Retinal pigment epithelial cell (primary cell): Measurements from ENCODE around the gene CACNA2D3.

ENCODE experiments used
- DNase-seq: peaks from one replicate; pipeline ENCODE4 v3.0.0-alpha.2; 2010; ENCODE audit warnings: low read depth
- H3K4me3 ChIP-seq: 2 replicates; pipeline ENCODE4 v1.5.1; 2011; ENCODE audit warnings: mild to moderate bottlenecking, low read length, control low read depth, moderate library complexity
- TF ChIP-seq, protein P1 (sequence below): conservative IDR thresholded peaks from 2 replicates; pipeline ENCODE4 v1.5.1; 2011; ENCODE audit warnings: low read depth, low read length, control low read depth, inconsistent platforms

CACNA2D3 gene

DNA sequence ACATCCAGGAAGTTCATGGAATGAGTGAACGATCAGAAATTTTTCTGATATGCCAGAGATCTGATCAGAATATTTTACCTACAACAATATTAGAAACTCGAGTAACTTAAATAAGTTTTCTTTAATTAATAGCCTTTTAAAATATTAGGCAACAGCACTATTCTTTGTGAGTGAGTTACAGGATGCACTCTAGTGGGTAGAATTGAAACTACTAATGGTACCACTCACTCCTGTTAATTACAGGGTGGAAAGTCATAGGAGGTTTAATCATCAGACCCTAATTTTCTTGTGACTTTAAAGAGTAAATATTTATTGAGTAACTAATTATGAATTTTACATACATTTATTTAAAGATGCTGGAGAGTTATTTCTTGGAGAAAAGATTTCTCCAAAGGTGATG, 217.3 kb downstream of the CACNA2D3 start:
- TF ChIP-seq, protein P1, sequence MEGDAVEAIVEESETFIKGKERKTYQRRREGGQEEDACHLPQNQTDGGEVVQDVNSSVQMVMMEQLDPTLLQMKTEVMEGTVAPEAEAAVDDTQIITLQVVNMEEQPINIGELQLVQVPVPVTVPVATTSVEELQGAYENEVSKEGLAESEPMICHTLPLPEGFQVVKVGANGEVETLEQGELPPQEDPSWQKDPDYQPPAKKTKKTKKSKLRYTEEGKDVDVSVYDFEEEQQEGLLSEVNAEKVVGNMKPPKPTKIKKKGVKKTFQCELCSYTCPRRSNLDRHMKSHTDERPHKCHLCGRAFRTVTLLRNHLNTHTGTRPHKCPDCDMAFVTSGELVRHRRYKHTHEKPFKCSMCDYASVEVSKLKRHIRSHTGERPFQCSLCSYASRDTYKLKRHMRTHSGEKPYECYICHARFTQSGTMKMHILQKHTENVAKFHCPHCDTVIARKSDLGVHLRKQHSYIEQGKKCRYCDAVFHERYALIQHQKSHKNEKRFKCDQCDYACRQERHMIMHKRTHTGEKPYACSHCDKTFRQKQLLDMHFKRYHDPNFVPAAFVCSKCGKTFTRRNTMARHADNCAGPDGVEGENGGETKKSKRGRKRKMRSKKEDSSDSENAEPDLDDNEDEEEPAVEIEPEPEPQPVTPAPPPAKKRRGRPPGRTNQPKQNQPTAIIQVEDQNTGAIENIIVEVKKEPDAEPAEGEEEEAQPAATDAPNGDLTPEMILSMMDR, result no peak

DNA sequence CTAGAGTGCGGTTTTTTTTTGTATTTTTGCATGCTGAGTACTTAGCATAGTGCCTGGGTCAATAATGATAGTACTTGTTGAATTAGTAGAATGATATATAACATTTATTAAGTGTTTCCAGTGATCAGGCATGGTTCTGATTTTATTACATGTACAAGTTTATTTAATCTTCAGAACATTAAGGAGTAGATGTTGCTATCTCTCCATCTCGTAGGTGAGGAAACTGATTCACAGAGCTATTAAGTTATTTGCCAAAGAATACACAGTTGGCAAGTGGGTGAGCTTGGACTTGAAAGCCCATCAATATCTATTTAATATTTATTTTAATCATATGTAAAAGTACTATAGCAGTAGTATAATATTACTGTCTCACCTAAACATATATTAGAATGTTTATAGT, 219.5 kb downstream of the CACNA2D3 start:
- TF ChIP-seq, protein P1, result no peak
- DNase-seq, result no peak
- H3K4me3 ChIP-seq, result no peak overlapping the region

More for the DNA sequence above, 217.3 kb downstream of the CACNA2D3 start:
- no peak overlapping the region for H3K4me3 ChIP-seq
- no peak for DNase-seq

DNA sequence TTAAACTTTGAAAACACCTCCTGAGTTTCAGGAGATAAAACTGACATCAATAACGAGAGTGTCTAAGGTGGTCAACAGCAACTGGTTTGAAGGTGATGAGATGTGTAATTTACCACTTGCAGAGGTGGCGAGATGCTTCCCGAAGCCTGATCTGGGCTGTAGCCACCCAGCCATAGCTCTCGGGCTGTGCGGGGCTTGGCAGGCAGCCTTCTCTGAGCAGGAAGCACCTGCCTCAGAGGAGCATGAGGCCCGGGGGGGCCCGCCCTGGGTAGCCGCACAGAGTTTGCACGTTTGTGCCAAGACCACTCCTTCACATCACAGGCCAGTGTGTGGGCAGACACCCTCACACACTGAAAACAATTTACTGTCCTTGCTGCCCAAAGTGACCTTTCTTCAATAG, 220.3 kb downstream of the CACNA2D3 start:
- DNase-seq, result no peak
- H3K4me3 ChIP-seq, result no peak overlapping the region
- TF ChIP-seq, protein P1, result no peak

DNA sequence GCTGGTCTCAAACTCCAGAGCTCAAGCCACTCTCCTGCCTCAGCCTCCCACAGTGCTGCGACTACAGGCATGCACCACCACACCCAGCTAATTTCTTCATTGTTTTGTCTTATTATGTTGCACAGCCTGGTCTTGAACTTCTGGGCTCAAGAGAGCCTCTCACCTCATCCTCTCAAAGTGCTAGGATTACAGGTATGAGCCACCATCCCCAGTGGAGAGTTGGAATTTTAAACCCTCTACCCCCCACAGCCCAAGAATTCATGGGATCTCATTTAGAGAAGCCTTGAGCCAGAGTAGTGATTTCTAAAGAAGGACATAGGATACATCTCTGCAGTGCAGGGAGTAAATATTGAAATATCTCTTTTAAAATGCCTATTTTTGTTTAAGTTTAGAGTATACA, 221.1 kb downstream of the CACNA2D3 start:
- H3K4me3 ChIP-seq, result no peak overlapping the region
- DNase-seq, result no peak
- TF ChIP-seq, protein P1, result no peak

DNA sequence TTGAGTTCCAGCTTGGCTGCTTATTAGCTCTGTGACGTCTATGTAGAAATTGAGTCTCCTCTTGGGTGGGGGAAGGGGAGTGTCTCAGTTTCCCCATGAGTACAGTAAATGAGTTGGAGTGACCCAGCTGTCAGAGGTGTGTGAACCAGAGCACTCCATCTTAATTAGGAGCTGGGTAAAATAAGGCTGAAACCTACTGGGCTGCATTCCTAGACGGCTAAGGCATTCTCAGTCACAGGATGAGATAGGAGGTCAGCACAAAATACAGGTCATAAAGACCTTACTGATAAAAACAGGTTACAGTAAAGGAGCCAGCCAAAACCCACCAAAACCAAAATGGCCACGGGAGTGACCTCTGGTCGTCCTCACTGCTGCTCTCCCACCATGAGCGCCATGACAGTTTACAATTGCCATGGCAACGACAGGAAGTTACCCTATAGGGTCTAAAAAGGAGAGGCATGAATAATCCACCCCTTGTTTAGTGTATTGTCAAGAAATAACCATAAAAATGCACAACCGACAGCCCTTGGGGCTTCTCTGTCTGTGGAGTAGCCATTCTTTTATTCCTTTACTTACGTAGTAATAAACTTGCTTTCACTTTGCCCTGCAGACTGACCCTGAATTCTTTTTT, 222.4 kb downstream of the CACNA2D3 start:
- H3K4me3 ChIP-seq, result no peak overlapping the region
- no peak for DNase-seq
- TF ChIP-seq, protein P1, result no peak

DNA sequence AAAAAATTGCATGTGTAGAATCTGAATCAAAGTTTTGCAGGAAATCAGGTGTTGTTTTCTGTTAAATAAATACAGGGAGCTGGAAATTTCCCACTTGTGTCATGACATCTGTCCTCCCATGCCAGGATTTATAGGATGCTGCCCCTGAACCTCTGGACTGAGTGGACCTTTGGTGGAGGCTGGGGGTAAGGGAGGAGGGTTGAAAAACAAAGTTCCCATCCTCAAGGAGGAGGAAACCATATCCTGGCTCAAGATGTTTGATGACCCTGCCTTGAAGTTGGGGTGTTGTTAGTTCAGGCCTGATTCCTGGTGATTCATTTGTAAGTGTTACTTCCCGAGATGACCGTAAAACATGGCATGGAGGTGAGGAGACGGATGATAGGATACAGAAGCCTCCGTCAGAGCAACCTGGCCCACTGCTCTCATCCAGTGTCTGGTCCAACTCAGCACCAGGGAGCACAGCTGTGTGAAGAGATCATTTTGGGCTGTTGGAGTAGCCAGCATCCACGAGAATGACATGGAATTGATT, 223.6 kb downstream of the CACNA2D3 start:
- TF ChIP-seq, protein P1, result no peak
- no peak overlapping the region for H3K4me3 ChIP-seq
- no peak for DNase-seq

DNA sequence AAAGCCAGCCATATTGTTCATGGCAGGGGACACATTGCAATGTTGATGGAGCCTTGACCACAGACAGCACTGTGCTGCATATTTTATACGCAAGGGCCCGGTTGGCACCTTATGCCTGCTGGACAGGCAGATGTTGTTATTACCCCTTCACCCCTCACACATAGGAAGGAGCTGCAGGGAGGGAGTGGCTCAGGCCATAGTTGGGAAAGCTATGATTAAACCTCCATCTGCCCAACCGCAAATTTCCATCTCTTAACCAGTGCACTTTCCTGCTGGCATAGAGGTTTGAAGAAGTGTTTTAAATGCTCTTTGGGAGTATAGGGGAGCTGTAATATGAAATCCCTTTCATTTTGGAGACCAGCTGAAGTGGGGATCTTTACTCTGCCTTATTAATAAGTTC, 224.7 kb downstream of the CACNA2D3 start:
- TF ChIP-seq, protein P1, result no peak
- no peak for DNase-seq
- no peak overlapping the region for H3K4me3 ChIP-seq
